ENCODE data around the gene DUSP22. TPM values are rescaled to one million over a fixed set of nuclear protein-coding genes. Genes with fewer than 3 reads are reported as not detected.

Gene DUSP22
- total and polyA plus RNA-seq, 2 experiments from 2014 or later: 12.8 to 36.8 TPM

DNA sequence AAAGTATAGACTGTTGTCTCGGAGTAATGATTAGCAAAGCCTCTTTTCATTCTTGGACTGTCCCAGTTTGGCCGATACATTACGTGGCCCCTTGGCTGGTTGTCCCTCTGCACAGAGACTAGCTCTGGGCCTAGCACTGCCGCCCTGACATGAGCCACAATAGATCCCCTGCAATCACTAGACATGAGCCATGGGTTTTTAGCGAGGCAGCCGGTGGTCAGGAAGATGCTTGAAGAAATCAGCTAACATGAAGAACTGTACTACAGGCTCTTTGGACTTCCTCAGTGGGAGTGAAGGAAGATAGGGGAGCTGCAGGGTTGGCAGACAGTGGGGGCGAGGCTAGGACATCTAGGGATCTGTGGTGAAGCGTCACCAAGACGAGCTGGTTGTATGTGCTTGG lies 11.0 kb downstream of the DUSP22 start:
- TF ChIP-seq ZNF331 (CRISPR knock-in tag; IDR thresholded peaks at IDR 0.05; ENCODE audit: low read depth) (no peak), REST (IDR thresholded peaks at IDR 0.05; ENCODE audit: unreplicated experiment) (no peak), ZNF114 (CRISPR knock-in tag; IDR thresholded peaks at IDR 0.05) (no peak), ZNF462 (CRISPR knock-in tag; IDR thresholded peaks at IDR 0.05) (no peak), EZH2 (IDR thresholded peaks at IDR 0.05; ENCODE audit: low read depth, unreplicated experiment) (no peak), JUNB (IDR thresholded peaks at IDR 0.05; ENCODE audit: unreplicated experiment) (no peak), NANOG (IDR thresholded peaks at IDR 0.05; ENCODE audit: borderline replicate concordance) (no peak), EZH2phosphoT487 (IDR thresholded peaks at IDR 0.05; ENCODE audit: unreplicated experiment) (no peak), ETS1 (IDR thresholded peaks at IDR 0.05) (no peak), POLR2AphosphoS5 (IDR thresholded peaks at IDR 0.05; ENCODE audit: low read depth) (no peak), CREB1 (CRISPR knock-in tag; IDR thresholded peaks at IDR 0.05; ENCODE audit: low read depth) (no peak), STAT1 (IDR thresholded peaks at IDR 0.05; ENCODE audit: unreplicated experiment) (no peak)
- TF ChIP-seq, protein P1, sequence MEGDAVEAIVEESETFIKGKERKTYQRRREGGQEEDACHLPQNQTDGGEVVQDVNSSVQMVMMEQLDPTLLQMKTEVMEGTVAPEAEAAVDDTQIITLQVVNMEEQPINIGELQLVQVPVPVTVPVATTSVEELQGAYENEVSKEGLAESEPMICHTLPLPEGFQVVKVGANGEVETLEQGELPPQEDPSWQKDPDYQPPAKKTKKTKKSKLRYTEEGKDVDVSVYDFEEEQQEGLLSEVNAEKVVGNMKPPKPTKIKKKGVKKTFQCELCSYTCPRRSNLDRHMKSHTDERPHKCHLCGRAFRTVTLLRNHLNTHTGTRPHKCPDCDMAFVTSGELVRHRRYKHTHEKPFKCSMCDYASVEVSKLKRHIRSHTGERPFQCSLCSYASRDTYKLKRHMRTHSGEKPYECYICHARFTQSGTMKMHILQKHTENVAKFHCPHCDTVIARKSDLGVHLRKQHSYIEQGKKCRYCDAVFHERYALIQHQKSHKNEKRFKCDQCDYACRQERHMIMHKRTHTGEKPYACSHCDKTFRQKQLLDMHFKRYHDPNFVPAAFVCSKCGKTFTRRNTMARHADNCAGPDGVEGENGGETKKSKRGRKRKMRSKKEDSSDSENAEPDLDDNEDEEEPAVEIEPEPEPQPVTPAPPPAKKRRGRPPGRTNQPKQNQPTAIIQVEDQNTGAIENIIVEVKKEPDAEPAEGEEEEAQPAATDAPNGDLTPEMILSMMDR (conservative IDR thresholded peaks at IDR 0.05; ENCODE audit: low read depth in 2 of 2): no peak
- Histone ChIP-seq H2AFZ (no peak overlapping the region), H4K20me1 (replicated peaks; ENCODE audit: insufficient read depth) (no peaks in the 10 kb centered on the region; the same call in 1 of the 2 replicates), H3K27ac (ENCODE audit: low read depth) (no peak overlapping the region), H3K9me2 (ENCODE audit: insufficient read depth) (peaks cover 12% of the 10 kb centered on the region; the same call in 1 of the 2 replicates), H3K4me1 (ENCODE audit: insufficient read depth) (peaks cover 4% of the 10 kb centered on the region), H3F3A (replicated peaks; ENCODE audit: low read depth) (no peaks in the 10 kb centered on the region), H3K27me3 (ENCODE audit: insufficient read depth) (no peaks in the 10 kb centered on the region), H3K79me2 (replicated peaks; ENCODE audit: insufficient read depth) (peaks cover 26% of the 10 kb centered on the region), H3K36me3 (ENCODE audit: insufficient read depth) (peaks cover 14% of the 10 kb centered on the region; the same call in 1 of the 2 replicates), H3K4me3 (no peak overlapping the region), H3K4me2 (no peak overlapping the region)
- H3K9me3 Mint-ChIP-seq: no peaks in the 10 kb centered on the region; the same call in 1 of the 3 replicates
- H3K27ac Mint-ChIP-seq: no peak overlapping the region
- DNase-seq (ENCODE audit: low spot score) (no peak), ATAC-seq (no peak)
- H3K36me3 Mint-ChIP-seq (ENCODE audit: low read depth): peaks cover 10% of the 10 kb centered on the region
- H3K4me1 Mint-ChIP-seq: no peaks in the 10 kb centered on the region; the same call in 2 of the 3 replicates
- no peak overlapping the region for H3K4me3 Mint-ChIP-seq
- H3K27me3 Mint-ChIP-seq (ENCODE audit: insufficient read depth, low read depth, poor library complexity): no peaks in the 10 kb centered on the region
